Ascending aorta (tissue), 2 donors: ENCODE data around the gene CST4. TPM values are rescaled to one million over a fixed set of nuclear protein-coding genes. Genes with fewer than 3 reads are reported as not detected.

Experiments
- DNase-seq, 2 donors: peaks; one replicate each; pipeline ENCODE4 v3.0.0-alpha.2; 2019; ENCODE audit warnings: low spot score in 2 of 2
- H3K27ac ChIP-seq, 2 donors: fragments of 200-600 bp; sonication (generic); one replicate each; pipeline ENCODE4 v1.5.1; 2016 to 2017; ENCODE audit warnings: mild to moderate bottlenecking in 1 of 2
- H3K27me3 ChIP-seq: fragments of 200-600 bp; sonication (generic); one replicate; pipeline ENCODE4 v1.5.1; 2017
- H3K36me3 ChIP-seq, 2 donors: fragments of 200-600 bp; sonication (generic); one replicate each; pipeline ENCODE4 v1.5.1; 2016
- H3K4me1 ChIP-seq, 2 donors: fragments of 200-600 bp; sonication (generic); one replicate each; pipeline ENCODE4 v1.5.1; 2016 to 2017; ENCODE audit warnings: mild to moderate bottlenecking in 1 of 2
- H3K4me3 ChIP-seq, 2 donors: fragments of 200-600 bp; sonication (generic); one replicate each; pipeline ENCODE4 v1.5.1; 2016 to 2017; ENCODE audit warnings: mild to moderate bottlenecking in 1 of 2
- H3K9me3 ChIP-seq, 2 donors: fragments of 200-600 bp; sonication (generic); one replicate each; pipeline ENCODE4 v1.5.1; 2016
- CTCF ChIP-seq, 3 experiments: fragments of 200-600 bp in 2 of 3; fragments of 450-650 bp in 1 of 3; sonication (generic) in 2 of 3; IDR thresholded peaks; one replicate each; pipeline ENCODE4 v1.5.1; 2016 to 2019; ENCODE audit warnings: antibody characterized with exemption in 3 of 3, mild to moderate bottlenecking in 1 of 3, moderate library complexity in 1 of 3
- intact Hi-C: fragments of 100-400 bp; cut with DNase I; formaldehyde crosslinking; loops from one replicate; pipeline ENCODE4 v1.15.1; 2023
- total RNA-seq: library from RNA; depleted of rRNA; stranded (reverse); fragments of >200 nt; gene quantifications from one replicate; pipeline ENCODE4 v1.1.0, GENCODE V29; 2016

CST4 gene
- total RNA-seq, 1 donor from 2014 or later = not detected

DNA sequence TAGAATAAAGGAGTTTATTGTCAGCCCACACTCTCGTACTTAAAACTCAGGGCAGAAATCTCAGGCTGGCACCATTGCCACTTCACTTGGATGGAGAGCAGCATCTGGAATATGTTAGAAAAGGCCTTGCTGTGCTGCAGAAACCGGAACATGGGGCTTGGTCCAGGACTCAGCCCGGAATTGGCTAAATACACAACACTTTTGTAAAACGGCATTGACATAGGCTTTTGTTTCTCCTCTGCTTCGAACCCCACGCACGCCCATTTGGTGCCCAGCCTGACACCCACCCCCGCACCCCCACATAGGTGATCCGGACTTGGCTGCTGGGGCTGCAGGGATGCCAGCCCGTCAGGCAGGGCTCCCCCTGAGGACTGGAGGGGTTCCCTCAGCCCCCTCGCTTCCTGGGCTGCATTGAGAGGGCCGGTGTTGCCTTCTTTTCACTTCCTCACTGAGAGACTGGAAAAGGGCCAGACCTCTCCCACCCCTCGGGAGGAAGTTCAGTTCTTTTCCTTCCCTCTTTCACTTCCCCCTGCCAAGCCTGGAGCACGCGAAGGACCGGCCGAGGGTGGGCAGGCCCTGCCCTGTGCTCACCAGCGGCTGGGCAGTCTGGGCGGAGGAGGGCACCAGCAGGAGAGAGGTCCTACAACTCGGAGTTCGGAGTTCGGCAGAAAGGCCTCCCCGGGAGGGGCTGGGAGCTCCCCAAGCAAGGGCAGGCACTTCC lies 33.2 kb downstream of the CST4 start:
- Histone ChIP-seq H3K27ac (peak overlapping the region; percentile 35 to 52), H3K4me1 (peaks cover 0 to 2% of the 10 kb centered on the region in 2 donors), H3K4me3 (peak overlapping the region in 1 of 2 donors; percentile 41), H3K9me3 (no peaks in the 10 kb centered on the region), H3K36me3 (no peaks in the 10 kb centered on the region), H3K27me3 (no peaks in the 10 kb centered on the region)
- TF ChIP-seq CTCF (IDR thresholded peaks at IDR 0.05) = no peak
- DNase-seq = peak in 1 of 2 donors; percentile 77
- intact Hi-C loops = loop anchor here (5.0 kb wide), 1 partner anchor 48 kb away; the partner anchor contains the start of gene CST9

GRCh38 chr20:23654717-23655116 lies 34.1 kb downstream of the CST4 start:
- Histone ChIP-seq H3K9me3 (no peaks in the 10 kb centered on the region), H3K27ac (no peak overlapping the region), H3K4me3 (no peak overlapping the region), H3K27me3 (no peaks in the 10 kb centered on the region), H3K36me3 (no peaks in the 10 kb centered on the region), H3K4me1 (peaks cover 0 to 2% of the 10 kb centered on the region in 2 donors)
- TF ChIP-seq CTCF (IDR thresholded peaks at IDR 0.05) = no peak
- intact Hi-C loops = loop anchor here (5.0 kb wide), 1 partner anchor 47 kb away; the partner anchor contains the start of gene CST9
- DNase-seq = no peak

DNA sequence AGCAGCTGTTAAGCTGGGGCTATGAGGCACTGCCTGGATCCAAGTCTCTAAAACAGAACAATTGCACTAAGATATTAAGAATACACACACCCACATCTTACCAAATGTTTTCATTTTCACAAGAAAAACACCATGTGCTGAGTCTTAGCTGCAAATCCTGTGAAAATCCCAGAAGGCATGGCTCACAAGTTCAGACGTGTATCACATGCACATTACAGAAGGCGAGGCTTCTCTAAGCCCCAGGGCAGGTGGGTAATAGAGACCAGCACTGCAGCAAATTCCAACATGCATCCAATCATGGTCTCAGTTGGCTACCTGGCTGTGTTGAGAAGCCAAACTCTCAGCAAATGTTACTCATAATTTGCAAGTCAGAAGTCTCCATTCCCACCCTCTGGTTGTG lies 34.8 kb downstream of the CST4 start:
- DNase-seq = no peak
- H3K27me3 ChIP-seq = no peaks in the 10 kb centered on the region
- H3K36me3 ChIP-seq = no peaks in the 10 kb centered on the region
- no peak overlapping the region for H3K4me3 ChIP-seq
- no peak overlapping the region for H3K27ac ChIP-seq
- peaks cover 0 to 2% of the 10 kb centered on the region in 2 donors for H3K4me1 ChIP-seq
- no peaks in the 10 kb centered on the region for H3K9me3 ChIP-seq
- intact Hi-C loops = no loop called here
- no peak for TF ChIP-seq CTCF (IDR thresholded peaks at IDR 0.05)

GRCh38 chr20:23653400-23653938 lies 35.4 kb downstream of the CST4 start:
- Histone ChIP-seq H3K27ac (no peak overlapping the region), H3K36me3 (no peaks in the 10 kb centered on the region), H3K4me3 (no peak overlapping the region), H3K4me1 (peaks cover 0 to 2% of the 10 kb centered on the region in 2 donors), H3K27me3 (no peaks in the 10 kb centered on the region), H3K9me3 (no peaks in the 10 kb centered on the region)
- no peak for DNase-seq
- no peak for TF ChIP-seq CTCF (IDR thresholded peaks at IDR 0.05)
- intact Hi-C loops = no loop called here

DNA sequence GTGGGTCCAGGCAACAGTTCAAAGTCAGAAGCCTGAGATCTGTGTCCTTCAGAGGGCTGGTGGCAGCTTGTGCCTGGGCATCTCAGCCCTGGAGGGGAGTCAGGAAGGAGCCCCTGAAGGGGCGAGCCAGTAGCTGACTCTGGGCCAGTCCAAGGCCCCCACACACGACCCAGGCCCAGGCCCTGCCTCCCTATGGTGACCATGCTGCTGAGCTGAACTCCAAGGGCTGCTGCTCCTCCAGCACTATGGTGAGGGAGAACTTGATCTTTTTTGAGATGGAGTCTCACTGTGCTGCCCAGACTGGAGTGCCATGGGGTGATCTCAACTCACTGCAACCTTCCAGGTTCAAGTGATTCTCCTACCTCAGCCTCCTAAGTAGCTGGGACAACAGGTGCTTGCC lies 35.9 kb downstream of the CST4 start:
- H3K27ac ChIP-seq = no peak overlapping the region
- no peaks in the 10 kb centered on the region for H3K27me3 ChIP-seq
- H3K4me1 ChIP-seq = peaks cover 0 to 2% of the 10 kb centered on the region in 2 donors
- no peak for DNase-seq
- no peak overlapping the region for H3K4me3 ChIP-seq
- no peaks in the 10 kb centered on the region for H3K36me3 ChIP-seq
- H3K9me3 ChIP-seq = no peaks in the 10 kb centered on the region
- TF ChIP-seq CTCF (IDR thresholded peaks at IDR 0.05) = no peak
- intact Hi-C loops = no loop called here
